Ectodermal cell (in vitro differentiated cells): Measurements from ENCODE around the gene MRPL33. TPM values are rescaled to one million over a fixed set of nuclear protein-coding genes. Genes with fewer than 3 reads are reported as not detected.

Experiments
- H3K27ac ChIP-seq: 2 replicates; pipeline ENCODE4 v1.7.0; 2013; ENCODE audit warnings: mild to moderate bottlenecking, low read depth, low read length; ENCODE audit not compliant: insufficient read depth, poor library complexity, severe bottlenecking
- H3K27me3 ChIP-seq: 2 replicates; pipeline ENCODE4 v1.7.0; 2013; ENCODE audit warnings: mild to moderate bottlenecking, low read length; ENCODE audit not compliant: insufficient read depth, control insufficient read depth, poor library complexity, severe bottlenecking
- H3K36me3 ChIP-seq: one replicate; pipeline ENCODE4 v1.7.0; 2013; ENCODE audit warnings: low read length; ENCODE audit not compliant: control insufficient read depth, insufficient read depth
- H3K4me1 ChIP-seq: one replicate; pipeline ENCODE4 v1.7.0; 2013; ENCODE audit warnings: low read length; ENCODE audit not compliant: control insufficient read depth, insufficient read depth
- H3K4me3 ChIP-seq: 2 replicates; pipeline ENCODE4 v1.7.0; 2013; ENCODE audit warnings: low read depth, low read length, control low read depth; ENCODE audit not compliant: insufficient read depth
- H3K9me3 ChIP-seq: 2 replicates; pipeline ENCODE4 v1.7.0; 2013; ENCODE audit warnings: mild to moderate bottlenecking, low read length, moderate library complexity; ENCODE audit not compliant: control insufficient read depth
- WGBS, 2 experiments: methylation state at CpG; one replicate each; pipeline ENCODE4 v1.1.7; 2013; ENCODE audit warnings: missing lambda C conversion rate in 2 of 2; 5-methylcytosine and 5-hydroxymethylcytosine counted together
- polyA plus RNA-seq, 4 experiments: library from polyadenylated mRNA; stranded (reverse); fragments of 50-300 nt; gene quantifications; one replicate each; pipeline ENCODE4 v1.2.3, GENCODE V29; 2013

The MRPL33 gene
- 101 TPM for polyA plus RNA-seq (2013, experiment 1 of 4)
- polyA plus RNA-seq (2013, experiment 2 of 4): 116 TPM
- 98.7 TPM for polyA plus RNA-seq (2013, experiment 3 of 4)
- polyA plus RNA-seq (2013, experiment 4 of 4): 116 TPM

DNA sequence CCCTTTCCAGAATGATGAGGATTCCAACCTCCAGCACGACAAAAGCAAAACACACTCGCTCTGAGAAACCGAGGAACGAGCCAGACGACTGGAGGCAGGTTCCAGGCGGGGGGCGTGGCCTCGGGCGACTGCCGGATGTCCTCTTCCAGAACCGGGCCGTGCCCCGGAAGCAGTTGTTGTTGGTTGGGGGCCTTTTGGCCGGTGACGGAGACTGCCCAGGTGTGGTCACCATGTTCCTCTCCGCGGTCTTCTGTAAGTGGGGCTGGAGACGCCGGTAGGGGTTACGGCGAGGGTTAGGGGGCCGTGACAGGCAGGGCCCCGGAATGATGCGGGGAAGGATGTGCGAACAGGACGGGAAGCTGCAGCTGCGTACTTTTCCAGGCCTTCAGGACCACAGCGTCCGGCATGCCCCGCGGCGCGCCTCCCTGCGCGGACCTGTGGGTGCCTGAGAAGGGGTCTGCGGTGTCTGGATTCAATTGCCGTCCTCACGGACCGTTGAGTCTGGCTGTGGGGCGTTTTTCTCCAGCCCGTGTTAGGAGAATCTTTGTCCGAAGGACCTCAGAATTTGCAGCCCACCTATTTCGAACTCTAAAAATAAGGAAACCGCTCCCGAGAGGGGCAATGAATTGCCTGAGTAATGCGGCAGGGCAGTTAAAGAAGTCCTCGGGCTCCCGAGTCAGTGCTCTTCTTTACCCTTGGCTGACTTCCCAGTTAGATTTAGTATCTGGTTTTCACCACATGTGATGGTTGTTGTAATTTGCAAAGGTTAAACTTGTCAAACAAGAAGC, at the start of gene MRPL33:
Gene MRPL33 (plus strand): TSS at position 172 of the 788 bp plus-strand sequence. CDS start 59 bp downstream, at position 231.
- WGBS, 2 experiments: 0% methylated on average over 48 of the region's 48 CpGs
- Histone ChIP-seq H3K36me3 (no peaks in the 10 kb centered on the region), H3K4me3 (peak within 1 kb of the TSS; percentile 65), H3K9me3 (no peaks in the 10 kb centered on the region), H3K4me1 (peaks cover 8% of the 10 kb centered on the region), H3K27me3 (peaks cover 9% of the 10 kb centered on the region), H3K27ac (no peak within 1 kb of the TSS)

DNA sequence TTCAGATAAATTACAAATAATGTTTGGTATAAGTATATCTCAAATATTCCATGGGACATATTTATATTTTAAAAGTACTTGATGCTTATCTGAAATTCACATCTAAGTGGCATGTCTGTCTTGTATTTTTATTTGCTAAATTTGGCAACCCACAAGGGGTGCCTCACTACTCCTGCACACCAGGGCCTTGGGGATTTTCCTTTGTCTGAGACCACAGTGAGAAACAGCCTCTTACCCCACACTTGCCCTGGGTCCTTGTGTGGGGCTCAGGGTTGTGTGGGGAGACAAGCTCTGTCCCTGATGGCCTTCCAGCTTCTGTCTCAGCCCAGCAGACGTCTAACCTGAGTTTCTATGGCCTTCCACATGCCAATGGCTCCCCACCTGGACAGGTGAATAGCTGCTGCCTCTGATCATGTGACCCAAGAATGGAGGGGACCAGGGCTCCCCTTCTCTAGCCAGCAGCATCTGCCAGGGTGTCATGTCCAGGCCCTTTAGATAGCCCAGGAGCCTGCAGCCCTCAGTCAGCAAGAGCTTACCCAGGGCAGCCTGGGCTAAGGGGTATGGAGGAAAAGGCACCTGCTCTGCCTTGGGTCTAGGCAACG, 49.5 kb upstream of the MRPL33 start:
- Histone ChIP-seq H3K4me3 (no peak overlapping the region), H3K27ac (no peak overlapping the region)
- WGBS, 2 experiments: 84 to 89% methylated on average over 2 of the region's 2 CpGs

DNA sequence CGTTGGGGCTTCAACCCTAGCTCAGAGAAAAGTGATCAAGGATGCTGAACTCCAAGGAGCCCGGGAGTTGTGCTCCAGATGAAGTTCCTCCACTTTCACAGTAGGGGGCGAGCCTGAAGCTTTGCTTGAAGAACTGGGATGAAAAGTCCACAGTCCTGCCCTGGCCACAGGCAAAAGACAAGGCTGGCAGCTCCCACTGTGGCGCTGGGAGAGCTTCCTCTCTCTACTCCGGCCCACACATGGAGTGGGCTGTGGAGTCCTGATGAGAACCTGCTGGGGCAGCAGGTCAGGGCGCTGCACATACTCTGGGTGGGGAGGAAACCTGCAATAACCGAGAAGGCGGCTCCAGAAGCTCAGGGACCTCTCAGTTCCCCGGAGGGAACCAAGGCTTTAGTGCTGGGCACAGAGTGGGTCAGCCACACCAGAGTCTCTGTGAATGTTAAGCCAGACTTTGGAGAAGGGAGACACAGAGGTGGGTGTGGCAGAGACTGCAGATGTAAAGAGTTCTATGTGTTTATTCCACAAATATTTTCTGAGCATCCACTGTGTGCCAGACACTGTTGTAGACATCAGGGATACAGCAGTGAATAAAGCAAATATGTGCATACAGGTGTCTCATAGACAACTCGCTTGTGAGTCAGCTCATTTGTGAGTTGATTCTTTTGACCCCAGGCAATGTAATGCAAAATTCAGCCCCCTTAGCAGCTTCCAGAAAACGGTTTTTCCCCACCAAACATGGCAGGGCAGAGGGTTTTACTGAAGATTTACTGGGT, 48.0 kb upstream of the MRPL33 start:
- Histone ChIP-seq H3K4me3 (no peak overlapping the region), H3K27ac (no peak overlapping the region), H3K9me3 (no peaks in the 10 kb centered on the region), H3K27me3 (no peaks in the 10 kb centered on the region), H3K4me1 (peaks cover 10% of the 10 kb centered on the region), H3K36me3 (no peaks in the 10 kb centered on the region)
- 48% methylated on average over 11 of the region's 11 CpGs for WGBS, 2 experiments

More for the DNA sequence above, 49.5 kb upstream of the MRPL33 start:
- H3K4me1 ChIP-seq: peaks cover 10% of the 10 kb centered on the region
- no peaks in the 10 kb centered on the region for H3K9me3 ChIP-seq
- H3K36me3 ChIP-seq: no peaks in the 10 kb centered on the region
- peaks cover 4% of the 10 kb centered on the region for H3K27me3 ChIP-seq

DNA sequence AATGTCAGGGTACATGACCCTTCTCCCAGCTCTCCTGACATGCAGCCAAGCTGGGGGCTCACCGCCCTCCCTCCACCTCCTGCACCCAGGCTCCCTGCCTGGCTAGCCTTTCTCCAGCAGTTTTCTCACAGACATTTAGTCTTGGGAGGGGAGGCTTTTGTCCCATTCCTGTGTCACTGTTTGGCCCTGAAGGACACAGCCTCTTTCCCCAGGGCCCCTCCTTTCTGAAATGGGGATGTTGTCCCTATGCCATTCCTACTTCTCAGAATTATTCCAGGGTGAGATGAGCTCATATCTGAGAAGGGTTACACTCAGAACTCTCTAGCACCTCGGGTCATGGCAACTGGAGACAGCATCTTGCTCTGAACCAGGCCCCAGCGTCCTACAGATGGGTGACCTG, 47.3 kb upstream of the MRPL33 start:
- WGBS, 2 experiments: 72 to 83% methylated on average over 3 of the region's 3 CpGs
- Histone ChIP-seq H3K27ac (no peak overlapping the region), H3K4me1 (peaks cover 10% of the 10 kb centered on the region)

DNA sequence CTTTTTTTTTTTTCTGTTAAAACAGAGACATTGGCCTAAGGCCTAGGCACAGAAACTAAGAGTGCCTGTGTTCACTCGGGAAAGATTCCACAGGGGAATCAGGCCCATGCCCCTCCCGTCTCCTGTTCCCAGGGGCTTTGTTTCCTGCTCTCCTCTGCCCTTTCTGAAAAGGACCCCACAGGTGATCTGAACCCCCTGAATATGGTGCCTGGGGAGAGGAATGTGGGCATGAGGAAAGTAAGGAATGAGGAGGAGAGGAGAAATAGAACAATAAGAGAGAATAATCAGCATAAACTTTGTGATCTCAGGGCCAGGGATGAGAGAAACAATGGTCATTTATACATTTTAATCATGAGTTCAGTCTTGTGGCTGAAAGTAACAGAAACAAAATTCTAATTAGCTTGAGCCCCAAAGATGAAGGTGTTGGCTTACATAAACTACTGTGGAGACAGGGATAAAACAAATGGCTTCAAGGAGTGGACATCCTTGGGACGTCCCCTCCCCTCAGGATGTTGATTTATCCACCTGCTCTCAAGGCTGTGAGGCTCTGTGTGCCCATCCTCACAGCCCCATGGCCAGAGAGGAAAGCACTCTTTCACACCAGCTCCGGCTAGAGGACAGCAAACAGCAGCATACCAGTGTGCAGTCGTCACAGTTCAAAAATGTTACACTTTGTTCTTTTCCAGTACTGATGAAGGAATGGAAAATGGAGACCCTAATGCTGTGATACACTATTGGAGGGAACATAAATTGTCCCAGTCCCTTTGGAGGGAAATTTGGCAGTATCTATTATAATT, 46.4 kb upstream of the MRPL33 start:
- Histone ChIP-seq H3K27me3 (no peaks in the 10 kb centered on the region), H3K4me3 (no peak overlapping the region), H3K4me1 (peaks cover 10% of the 10 kb centered on the region), H3K36me3 (no peaks in the 10 kb centered on the region), H3K27ac (no peak overlapping the region), H3K9me3 (no peaks in the 10 kb centered on the region)
- WGBS, 2 experiments: 51 to 56% methylated on average over 5 of the region's 5 CpGs

More for the DNA sequence above, 47.3 kb upstream of the MRPL33 start:
- Histone ChIP-seq H3K9me3 (no peaks in the 10 kb centered on the region), H3K36me3 (no peaks in the 10 kb centered on the region), H3K4me3 (no peak overlapping the region), H3K27me3 (no peaks in the 10 kb centered on the region)

DNA sequence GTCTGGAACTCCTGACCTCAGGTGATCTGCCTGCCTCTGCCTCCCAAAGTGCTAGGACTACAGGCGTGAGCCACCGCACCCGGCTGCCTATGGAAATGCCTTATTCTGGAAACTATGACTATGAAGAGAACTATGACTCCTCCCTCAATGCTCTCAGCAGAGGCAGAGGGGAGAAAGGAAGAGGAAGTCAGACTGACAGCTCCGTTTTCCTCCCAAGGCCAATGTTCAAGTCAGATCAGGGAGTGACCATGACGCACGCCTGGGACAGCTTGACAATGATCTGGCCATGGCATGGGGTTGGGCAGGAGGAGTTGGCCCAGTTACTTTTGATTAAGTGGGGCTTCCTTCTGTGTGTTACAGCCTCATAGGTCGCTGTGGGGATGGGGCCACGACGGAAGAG, 44.3 kb upstream of the MRPL33 start:
- Histone ChIP-seq H3K4me1 (peaks cover 10% of the 10 kb centered on the region), H3K27ac (no peak overlapping the region), H3K36me3 (no peaks in the 10 kb centered on the region), H3K9me3 (no peaks in the 10 kb centered on the region), H3K27me3 (no peaks in the 10 kb centered on the region), H3K4me3 (no peak overlapping the region)
- WGBS, 2 experiments: 93 to 94% methylated on average over 9 of the region's 9 CpGs

DNA sequence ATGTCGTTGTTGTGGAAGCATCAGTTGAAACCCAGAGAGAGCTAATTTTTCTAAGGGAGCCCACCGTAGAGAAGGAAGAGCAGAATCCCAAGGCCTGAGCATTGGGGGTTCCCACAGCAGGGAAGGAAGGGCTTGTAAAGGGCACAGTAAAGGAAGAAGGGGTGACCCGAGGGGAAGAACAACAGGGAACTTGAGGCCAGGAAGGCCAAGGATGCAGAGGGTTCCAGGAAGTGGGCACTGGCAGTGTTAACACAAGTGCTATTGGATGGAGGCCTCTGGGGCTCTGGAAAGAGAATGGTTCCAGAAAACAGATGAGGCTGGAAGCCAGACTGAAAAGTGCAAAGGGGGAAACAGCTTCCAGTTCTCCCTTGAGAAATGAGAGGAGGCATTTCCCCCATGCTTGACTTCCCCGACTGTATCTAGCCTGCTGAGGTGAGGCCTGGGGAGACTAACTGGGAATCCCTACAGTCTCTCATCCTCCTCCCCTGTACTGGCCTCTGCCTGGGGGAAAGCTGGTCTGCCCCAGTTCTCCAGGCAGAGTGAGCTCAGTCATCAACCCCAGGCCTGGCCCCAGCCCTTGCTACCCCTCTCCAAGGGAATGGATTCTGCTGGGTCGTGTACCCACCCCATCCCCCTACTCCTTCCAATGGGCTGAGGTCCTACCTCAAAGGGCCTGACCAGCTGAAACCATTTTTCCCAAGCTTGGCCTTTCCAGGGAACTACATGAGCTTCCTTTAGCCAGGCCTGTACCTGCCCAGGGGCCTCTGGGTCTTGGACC, 43.2 kb upstream of the MRPL33 start:
- Histone ChIP-seq H3K27me3 (no peaks in the 10 kb centered on the region), H3K9me3 (no peaks in the 10 kb centered on the region), H3K4me3 (no peak overlapping the region), H3K36me3 (no peaks in the 10 kb centered on the region), H3K4me1 (peaks cover 10% of the 10 kb centered on the region), H3K27ac (no peak overlapping the region)
- 88 to 90% methylated on average over 5 of the region's 5 CpGs for WGBS, 2 experiments

DNA sequence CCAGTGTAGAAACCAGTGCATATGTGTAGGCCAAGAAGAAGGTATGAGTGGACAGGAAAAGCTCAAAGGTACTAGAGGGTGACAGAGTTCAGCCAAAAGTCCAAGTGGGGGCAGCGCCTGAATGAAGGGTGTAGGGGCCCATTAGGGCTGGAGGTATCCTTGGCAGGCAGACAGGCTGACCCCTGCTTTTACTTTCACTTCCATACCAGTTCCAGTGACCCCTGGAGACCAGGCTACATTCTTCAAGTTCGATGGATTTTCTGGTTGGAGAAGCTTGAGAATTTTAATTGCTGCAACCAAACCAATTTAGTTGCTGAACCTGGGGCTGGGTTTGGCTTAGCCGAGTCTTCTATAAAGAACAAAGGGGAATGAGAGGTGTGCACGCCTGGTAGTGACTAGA, 42.3 kb upstream of the MRPL33 start:
- H3K36me3 ChIP-seq: no peaks in the 10 kb centered on the region
- H3K4me3 ChIP-seq: no peak overlapping the region
- H3K27me3 ChIP-seq: no peaks in the 10 kb centered on the region
- peaks cover 4% of the 10 kb centered on the region for H3K4me1 ChIP-seq
- H3K27ac ChIP-seq: no peak overlapping the region
- H3K9me3 ChIP-seq: no peaks in the 10 kb centered on the region
- WGBS, 2 experiments: 79 to 87% methylated on average over 4 of the region's 4 CpGs

DNA sequence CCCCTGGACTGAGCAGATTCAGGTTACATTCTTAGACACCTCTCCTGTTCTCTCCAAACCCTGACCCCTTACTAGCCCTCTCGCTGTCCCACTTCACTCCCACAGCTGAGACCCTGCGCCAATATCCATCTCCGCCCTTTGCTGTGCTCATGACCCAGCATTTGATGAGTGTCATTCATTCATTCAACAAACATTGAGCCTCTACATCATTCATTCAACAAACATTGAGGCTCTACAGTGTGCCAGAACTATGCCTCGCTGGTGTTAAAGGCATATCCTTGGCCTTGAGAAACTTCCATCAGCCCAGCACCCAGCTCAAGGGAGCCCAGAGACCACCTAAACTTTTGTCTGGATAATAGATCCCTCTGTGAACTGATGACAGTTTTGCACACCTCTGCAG, 41.9 kb upstream of the MRPL33 start:
- Histone ChIP-seq H3K36me3 (no peaks in the 10 kb centered on the region), H3K9me3 (no peaks in the 10 kb centered on the region), H3K27ac (no peak overlapping the region), H3K4me1 (peaks cover 4% of the 10 kb centered on the region), H3K27me3 (peaks cover 1% of the 10 kb centered on the region), H3K4me3 (no peak overlapping the region)
- WGBS, 2 experiments: 91 to 94% methylated on average over 4 of the region's 4 CpGs
